SJSA1 (cell line): ENCODE measurements around the gene UBASH3A. TPM values are rescaled to one million over a fixed set of nuclear protein-coding genes. Genes with fewer than 3 reads are reported as not detected.

Experiments used
- DNase-seq, 2 experiments: peaks; one replicate each; pipeline ENCODE4 v3.0.0-alpha.2; 2015 to 2020; ENCODE audit warnings: low spot score in 2 of 2, low read depth in 1 of 2
- H3K27ac ChIP-seq: fragments of 250-450 bp; sonication (Bioruptor Pico); 2 replicates; pipeline ENCODE4 v1.5.1; 2020; ENCODE audit warnings: mild to moderate bottlenecking, moderate library complexity
- H3K27me3 ChIP-seq: fragments of 250-450 bp; sonication (Bioruptor Pico); replicated peaks from 2 replicates; pipeline ENCODE4 v1.5.1; 2020; ENCODE audit warnings: mild to moderate bottlenecking, moderate library complexity
- H3K36me3 ChIP-seq: fragments of 250-450 bp; sonication (Bioruptor Pico); 2 replicates; pipeline ENCODE4 v1.5.1; 2020; ENCODE audit warnings: mild to moderate bottlenecking
- H3K4me1 ChIP-seq: fragments of 250-450 bp; sonication (Bioruptor Pico); replicated peaks from 2 replicates; pipeline ENCODE4 v1.6.1; 2021; ENCODE audit warnings: mild to moderate bottlenecking
- H3K4me3 ChIP-seq: fragments of 250-450 bp; sonication (Bioruptor Pico); 2 replicates; pipeline ENCODE4 v1.5.1; 2020; ENCODE audit warnings: mild to moderate bottlenecking
- H3K9me3 ChIP-seq: fragments of 250-450 bp; sonication (Bioruptor Pico); replicated peaks from 2 replicates; pipeline ENCODE4 v1.5.1; 2020; ENCODE audit warnings: mild to moderate bottlenecking
- total RNA-seq: library from RNA; depleted of rRNA; stranded (reverse); fragments of >200 nt; shearing (Covaris generic); gene quantifications from 2 replicates; pipeline ENCODE4 v1.2.3, GENCODE V29; 2014

The UBASH3A gene
- total RNA-seq, 1 experiment from 2014 or later, result not detected

- Histone ChIP-seq H3K27ac (no peak overlapping the region), H3K9me3 (no peaks in the 10 kb centered on the region), H3K27me3 (no peaks in the 10 kb centered on the region), H3K4me1 (peaks cover 23% of the 10 kb centered on the region), H3K36me3 (no peaks in the 10 kb centered on the region), H3K4me3 (no peak overlapping the region)
- DNase-seq, result no peak
Observed at GRCh38 chr21:42389449-42389835, 14.3 kb upstream of the UBASH3A start.

GRCh38 chr21:42390193-42390592 lies 13.5 kb upstream of the UBASH3A start:
- peaks cover 23% of the 10 kb centered on the region for H3K4me1 ChIP-seq
- no peak overlapping the region for H3K27ac ChIP-seq
- no peaks in the 10 kb centered on the region for H3K36me3 ChIP-seq
- DNase-seq, result no peak
- no peaks in the 10 kb centered on the region for H3K27me3 ChIP-seq
- no peak overlapping the region for H3K4me3 ChIP-seq
- H3K9me3 ChIP-seq, result no peaks in the 10 kb centered on the region

GRCh38 chr21:42390696-42391095 lies 13.0 kb upstream of the UBASH3A start:
- H3K27me3 ChIP-seq, result no peaks in the 10 kb centered on the region
- H3K36me3 ChIP-seq, result no peaks in the 10 kb centered on the region
- peaks cover 23% of the 10 kb centered on the region for H3K4me1 ChIP-seq
- H3K4me3 ChIP-seq, result no peak overlapping the region
- H3K9me3 ChIP-seq, result no peaks in the 10 kb centered on the region
- H3K27ac ChIP-seq, result no peak overlapping the region
- no peak for DNase-seq

GRCh38 chr21:42391297-42391696 lies 12.4 kb upstream of the UBASH3A start:
- Histone ChIP-seq H3K27me3 (no peaks in the 10 kb centered on the region), H3K4me1 (peaks cover 23% of the 10 kb centered on the region), H3K4me3 (no peak overlapping the region), H3K27ac (no peak overlapping the region), H3K36me3 (no peaks in the 10 kb centered on the region), H3K9me3 (no peaks in the 10 kb centered on the region)
- no peak for DNase-seq

GRCh38 chr21:42392731-42393442 lies 10.8 kb upstream of the UBASH3A start:
- Histone ChIP-seq H3K27ac (peak overlapping the region; percentile 25), H3K36me3 (no peaks in the 10 kb centered on the region), H3K4me1 (peaks cover 23% of the 10 kb centered on the region), H3K27me3 (no peaks in the 10 kb centered on the region), H3K4me3 (no peak overlapping the region), H3K9me3 (no peaks in the 10 kb centered on the region)
- DNase-seq, result peak in 1 of 2 experiments; percentile 52

GRCh38 chr21:42393443-42393950 lies 10.2 kb upstream of the UBASH3A start:
- no peaks in the 10 kb centered on the region for H3K9me3 ChIP-seq
- H3K4me3 ChIP-seq, result no peak overlapping the region
- no peaks in the 10 kb centered on the region for H3K36me3 ChIP-seq
- peak overlapping the region; percentile 14; the same call in 1 of the 2 replicates for H3K27ac ChIP-seq
- H3K27me3 ChIP-seq, result no peaks in the 10 kb centered on the region
- peaks cover 23% of the 10 kb centered on the region for H3K4me1 ChIP-seq
- DNase-seq, result no peak

- DNase-seq, result no peak
- H3K36me3 ChIP-seq, result no peaks in the 10 kb centered on the region
- no peak overlapping the region for H3K27ac ChIP-seq
- H3K4me3 ChIP-seq, result no peak overlapping the region
- H3K9me3 ChIP-seq, result no peaks in the 10 kb centered on the region
- H3K4me1 ChIP-seq, result peaks cover 24% of the 10 kb centered on the region
- no peaks in the 10 kb centered on the region for H3K27me3 ChIP-seq
Observed at GRCh38 chr21:42395302-42395701, 8.4 kb upstream of the UBASH3A start.

GRCh38 chr21:42395905-42396651 lies 7.6 kb upstream of the UBASH3A start, which contains the start of gene TMPRSS3:
Gene TMPRSS3 (minus strand): TSS chr21:42396052. CDS start chr21:42395417, 635 bp downstream.
- no peak within 1 kb of the TSS for H3K27ac ChIP-seq
- no peak for DNase-seq

GRCh38 chr21:42396799-42397745 lies 6.6 kb upstream of the UBASH3A start:
- Histone ChIP-seq H3K27ac (no peak overlapping the region), H3K9me3 (no peaks in the 10 kb centered on the region), H3K4me3 (no peak overlapping the region), H3K36me3 (no peaks in the 10 kb centered on the region), H3K27me3 (no peaks in the 10 kb centered on the region), H3K4me1 (peaks cover 23% of the 10 kb centered on the region)
- no peak for DNase-seq

More at GRCh38 chr21:42395905-42396651, 7.6 kb upstream of the UBASH3A start, which contains the start of gene TMPRSS3:
- no peaks in the 10 kb centered on the region for H3K36me3 ChIP-seq
- H3K4me1 ChIP-seq, result peaks cover 22% of the 10 kb centered on the region
- H3K27me3 ChIP-seq, result no peaks in the 10 kb centered on the region
- H3K4me3 ChIP-seq, result no peak within 1 kb of the TSS
- H3K9me3 ChIP-seq, result no peaks in the 10 kb centered on the region

GRCh38 chr21:42397746-42398394 lies 5.8 kb upstream of the UBASH3A start:
- Histone ChIP-seq H3K36me3 (no peaks in the 10 kb centered on the region), H3K27me3 (no peaks in the 10 kb centered on the region), H3K9me3 (no peaks in the 10 kb centered on the region), H3K27ac (no peak overlapping the region), H3K4me3 (no peak overlapping the region), H3K4me1 (peaks cover 17% of the 10 kb centered on the region)
- DNase-seq, result no peak

GRCh38 chr21:42398436-42399028 lies 5.2 kb upstream of the UBASH3A start:
- no peak overlapping the region for H3K27ac ChIP-seq
- peaks cover 10% of the 10 kb centered on the region for H3K4me1 ChIP-seq
- H3K27me3 ChIP-seq, result no peaks in the 10 kb centered on the region
- no peak for DNase-seq
- no peaks in the 10 kb centered on the region for H3K9me3 ChIP-seq
- H3K4me3 ChIP-seq, result no peak overlapping the region
- no peaks in the 10 kb centered on the region for H3K36me3 ChIP-seq

- peaks cover 10% of the 10 kb centered on the region for H3K4me1 ChIP-seq
- 0 out of 2 replicates have a peak overlapping the region, but pooled peaks have one; percentile 6 for H3K27ac ChIP-seq
- H3K9me3 ChIP-seq, result no peaks in the 10 kb centered on the region
- no peak overlapping the region for H3K4me3 ChIP-seq
- DNase-seq, result peak in 1 of 2 experiments; percentile 47
- no peaks in the 10 kb centered on the region for H3K27me3 ChIP-seq
- no peaks in the 10 kb centered on the region for H3K36me3 ChIP-seq
Observed at GRCh38 chr21:42400525-42400924, 3.2 kb upstream of the UBASH3A start.
